ENCODE data around the gene DMGDH. TPM values are rescaled to one million over a fixed set of nuclear protein-coding genes. Genes with fewer than 3 reads are reported as not detected.
"Not testable (repeated sequence)": the region's sequence is repeated elsewhere in the genome, so short reads cannot be mapped to it uniquely, and the experiment has no call there.

The DMGDH gene
- total RNA-seq, 1 donor from 2014 or later = 1.1 TPM

GRCh38 chr5:78983601-78984438 lies 85.7 kb downstream of the DMGDH start:
- TF ChIP-seq CTCF (IDR thresholded peaks at IDR 0.05) = no peak
- Mint-ChIP-seq H3K27me3 (ENCODE audit: unreplicated experiment) (no peaks in the 10 kb centered on the region), H3K4me3 (ENCODE audit: unreplicated experiment) (peak overlapping the region; percentile 83), H3K9me3 (ENCODE audit: unreplicated experiment) (no peaks in the 10 kb centered on the region), H3K36me3 (ENCODE audit: unreplicated experiment) (no peaks in the 10 kb centered on the region), H3K4me1 (ENCODE audit: unreplicated experiment) (peaks cover 33% of the 10 kb centered on the region), H3K27ac (ENCODE audit: unreplicated experiment) (peak overlapping the region; percentile 86)
- no peak for DNase-seq (ENCODE audit: extremely low spot score, unreplicated experiment)

GRCh38 chr5:78983194-78983593 lies 86.3 kb downstream of the DMGDH start:
- H3K9me3 Mint-ChIP-seq (ENCODE audit: unreplicated experiment); H3K4me3 Mint-ChIP-seq (ENCODE audit: unreplicated experiment); DNase-seq (ENCODE audit: extremely low spot score, unreplicated experiment); H3K27me3 Mint-ChIP-seq (ENCODE audit: unreplicated experiment); H3K36me3 Mint-ChIP-seq (ENCODE audit: unreplicated experiment): not testable (repeated sequence)
- H3K4me1 Mint-ChIP-seq (ENCODE audit: unreplicated experiment) = peaks cover 33% of the 10 kb centered on the region
- H3K27ac Mint-ChIP-seq (ENCODE audit: unreplicated experiment) = peak overlapping the region; percentile 86

GRCh38 chr5:78979909-78980308 lies 89.6 kb downstream of the DMGDH start:
- Mint-ChIP-seq H3K36me3 (ENCODE audit: unreplicated experiment) (no peaks in the 10 kb centered on the region), H3K27ac (ENCODE audit: unreplicated experiment) (no peak overlapping the region), H3K4me1 (ENCODE audit: unreplicated experiment) (peaks cover 21% of the 10 kb centered on the region), H3K9me3 (ENCODE audit: unreplicated experiment) (no peaks in the 10 kb centered on the region), H3K27me3 (ENCODE audit: unreplicated experiment) (no peaks in the 10 kb centered on the region), H3K4me3 (ENCODE audit: unreplicated experiment) (no peak overlapping the region)
- DNase-seq (ENCODE audit: extremely low spot score, unreplicated experiment) = no peak
- TF ChIP-seq CTCF (IDR thresholded peaks at IDR 0.05) = no peak

- Mint-ChIP-seq H3K27ac (ENCODE audit: unreplicated experiment) (no peak overlapping the region), H3K4me1 (ENCODE audit: unreplicated experiment) (peaks cover 21% of the 10 kb centered on the region), H3K36me3 (ENCODE audit: unreplicated experiment) (no peaks in the 10 kb centered on the region), H3K9me3 (ENCODE audit: unreplicated experiment) (no peaks in the 10 kb centered on the region), H3K4me3 (ENCODE audit: unreplicated experiment) (no peak overlapping the region), H3K27me3 (ENCODE audit: unreplicated experiment) (no peaks in the 10 kb centered on the region)
- no peak for DNase-seq (ENCODE audit: extremely low spot score, unreplicated experiment)
- no peak for TF ChIP-seq CTCF (IDR thresholded peaks at IDR 0.05)
These were observed 90.2 kb downstream of the DMGDH start for GRCh38 chr5:78979117-78979742.

- Mint-ChIP-seq H3K27me3 (ENCODE audit: unreplicated experiment) (no peaks in the 10 kb centered on the region), H3K9me3 (ENCODE audit: unreplicated experiment) (no peaks in the 10 kb centered on the region), H3K27ac (ENCODE audit: unreplicated experiment) (no peak overlapping the region), H3K4me1 (ENCODE audit: unreplicated experiment) (peaks cover 14% of the 10 kb centered on the region), H3K4me3 (ENCODE audit: unreplicated experiment) (no peak overlapping the region), H3K36me3 (ENCODE audit: unreplicated experiment) (no peaks in the 10 kb centered on the region)
- no peak for DNase-seq (ENCODE audit: extremely low spot score, unreplicated experiment)
- TF ChIP-seq CTCF (IDR thresholded peaks at IDR 0.05) = no peak
These were observed 94.4 kb downstream of the DMGDH start for GRCh38 chr5:78975035-78975434.

All from osteocyte (in vitro differentiated cells).